SK-N-MC (cell line): ENCODE results near the gene DAPK1.

Source experiments
- EZH2 ChIP-seq: fragments of 200-600 bp; sonication (generic); IDR thresholded peaks from one replicate; pipeline ENCODE4 v1.6.1; 2017; ENCODE audit warnings: antibody characterized with exemption
- POLR2AphosphoS5 ChIP-seq: IDR thresholded peaks from 2 replicates; pipeline ENCODE4 v1.6.1; 2012; ENCODE audit warnings: mild to moderate bottlenecking, low read depth, low read length, borderline replicate concordance

DNA sequence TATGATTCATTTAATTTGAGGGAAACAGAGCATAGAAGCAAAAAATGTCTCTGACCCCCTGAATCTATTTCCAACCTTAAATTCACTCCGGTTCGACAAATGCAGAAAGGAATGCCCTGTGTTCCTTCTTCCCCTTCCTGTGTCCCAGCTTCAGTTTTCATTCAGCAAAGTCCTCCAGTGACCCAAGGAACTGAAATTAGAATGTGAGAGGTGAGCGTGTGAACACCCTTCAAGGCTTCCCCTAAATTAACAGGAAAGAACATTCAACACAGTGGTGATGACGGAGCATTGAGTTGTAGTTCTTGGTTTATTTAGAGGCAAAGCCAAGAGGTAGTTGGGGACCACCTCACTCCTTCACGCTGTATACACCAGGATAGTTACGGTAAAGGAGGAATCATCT lies 130.7 kb downstream of the DAPK1 start:
- no peak for TF ChIP-seq POLR2AphosphoS5
- TF ChIP-seq EZH2 = no peak
